Neural progenitor cell (in vitro differentiated cells): ENCODE results near the gene MEGF6.

Experiments
- EZH2 ChIP-seq: fragments of 200-600 bp; sonication (generic); IDR thresholded peaks from 2 replicates; pipeline ENCODE4 v1.6.1; 2017; ENCODE audit warnings: antibody characterized with exemption, mild to moderate bottlenecking, moderate library complexity
- TF ChIP-seq, protein P1 (sequence below): fragments of 200-600 bp; sonication (generic); IDR thresholded peaks from 2 replicates; pipeline ENCODE4 v1.5.1; 2017; ENCODE audit warnings: antibody characterized with exemption, mild to moderate bottlenecking

GRCh38 chr1:3563610-3564009 lies 47.7 kb downstream of the MEGF6 start:
- TF ChIP-seq, protein P1, sequence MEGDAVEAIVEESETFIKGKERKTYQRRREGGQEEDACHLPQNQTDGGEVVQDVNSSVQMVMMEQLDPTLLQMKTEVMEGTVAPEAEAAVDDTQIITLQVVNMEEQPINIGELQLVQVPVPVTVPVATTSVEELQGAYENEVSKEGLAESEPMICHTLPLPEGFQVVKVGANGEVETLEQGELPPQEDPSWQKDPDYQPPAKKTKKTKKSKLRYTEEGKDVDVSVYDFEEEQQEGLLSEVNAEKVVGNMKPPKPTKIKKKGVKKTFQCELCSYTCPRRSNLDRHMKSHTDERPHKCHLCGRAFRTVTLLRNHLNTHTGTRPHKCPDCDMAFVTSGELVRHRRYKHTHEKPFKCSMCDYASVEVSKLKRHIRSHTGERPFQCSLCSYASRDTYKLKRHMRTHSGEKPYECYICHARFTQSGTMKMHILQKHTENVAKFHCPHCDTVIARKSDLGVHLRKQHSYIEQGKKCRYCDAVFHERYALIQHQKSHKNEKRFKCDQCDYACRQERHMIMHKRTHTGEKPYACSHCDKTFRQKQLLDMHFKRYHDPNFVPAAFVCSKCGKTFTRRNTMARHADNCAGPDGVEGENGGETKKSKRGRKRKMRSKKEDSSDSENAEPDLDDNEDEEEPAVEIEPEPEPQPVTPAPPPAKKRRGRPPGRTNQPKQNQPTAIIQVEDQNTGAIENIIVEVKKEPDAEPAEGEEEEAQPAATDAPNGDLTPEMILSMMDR = no peak
- TF ChIP-seq EZH2 = no peak
